GM19324 (cell line): ENCODE results near the gene STX7.
"Not testable (repeated sequence)": the region's sequence is repeated elsewhere in the genome, so short reads cannot be mapped to it uniquely, and the experiment has no call there.

ENCODE experiments used
- ATAC-seq: cut with Tn5 transposase; IDR thresholded peaks from one replicate; pipeline ENCODE4 v1.9.1; 2021; ENCODE audit warnings: mild to moderate bottlenecking, moderate library complexity; ENCODE audit not compliant: unreplicated experiment, low FRiP score

Gene STX7, protein sequence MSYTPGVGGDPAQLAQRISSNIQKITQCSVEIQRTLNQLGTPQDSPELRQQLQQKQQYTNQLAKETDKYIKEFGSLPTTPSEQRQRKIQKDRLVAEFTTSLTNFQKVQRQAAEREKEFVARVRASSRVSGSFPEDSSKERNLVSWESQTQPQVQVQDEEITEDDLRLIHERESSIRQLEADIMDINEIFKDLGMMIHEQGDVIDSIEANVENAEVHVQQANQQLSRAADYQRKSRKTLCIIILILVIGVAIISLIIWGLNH

GRCh38 chr6:132512638-132513632, at the start of gene STX7:
Gene STX7 (minus strand): TSS chr6:132513116. CDS start chr6:132503530, 9,586 bp downstream.
- peak; percentile 95 for ATAC-seq

DNA sequence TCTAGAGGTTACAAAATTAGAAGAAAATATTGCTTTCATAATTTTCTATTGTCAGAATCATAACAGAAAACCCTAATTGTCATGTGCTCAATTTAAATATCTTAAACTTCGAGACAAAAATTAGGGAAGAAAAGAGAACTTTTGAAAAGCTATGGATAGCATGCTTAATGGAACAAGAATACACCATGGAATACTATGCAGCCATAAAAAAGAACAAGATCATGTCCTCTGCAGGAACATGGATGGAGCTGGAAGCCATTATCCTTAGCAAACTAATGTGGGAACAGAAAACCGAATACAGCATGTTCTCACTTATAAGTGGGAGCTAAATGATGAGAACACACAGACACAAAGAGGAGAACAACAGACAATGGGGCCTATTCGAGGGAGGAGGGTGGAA, 47.2 kb upstream of the STX7 start:
- ATAC-seq: not testable (repeated sequence)

GRCh38 chr6:132552372-132552771, 39.5 kb upstream of the STX7 start, which contains the start of gene TAAR8:
Gene TAAR8 (plus strand): TSS chr6:132552672. CDS start chr6:132552693, 21 bp downstream.
- ATAC-seq: no peak

DNA sequence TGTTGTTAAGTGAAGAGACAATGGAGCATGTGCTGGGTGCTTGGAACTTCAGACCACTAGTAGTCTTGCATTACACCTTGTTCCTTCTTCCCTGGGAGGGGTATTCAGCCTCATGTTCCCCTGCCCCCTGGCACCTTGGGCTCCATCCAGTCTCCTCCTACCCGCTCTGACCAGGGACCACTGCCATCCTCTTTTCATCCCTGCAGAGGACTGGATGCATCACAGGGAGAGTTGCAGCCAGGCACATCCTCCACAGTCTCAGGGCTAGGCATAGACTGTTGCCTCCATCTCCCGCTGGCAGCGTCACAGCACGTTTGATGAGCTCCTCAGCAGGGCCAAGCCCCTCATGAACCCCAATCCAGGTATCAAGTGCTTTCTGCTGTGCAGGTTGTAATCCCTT, 38.3 kb upstream of the STX7 start:
- no peak for ATAC-seq

DNA sequence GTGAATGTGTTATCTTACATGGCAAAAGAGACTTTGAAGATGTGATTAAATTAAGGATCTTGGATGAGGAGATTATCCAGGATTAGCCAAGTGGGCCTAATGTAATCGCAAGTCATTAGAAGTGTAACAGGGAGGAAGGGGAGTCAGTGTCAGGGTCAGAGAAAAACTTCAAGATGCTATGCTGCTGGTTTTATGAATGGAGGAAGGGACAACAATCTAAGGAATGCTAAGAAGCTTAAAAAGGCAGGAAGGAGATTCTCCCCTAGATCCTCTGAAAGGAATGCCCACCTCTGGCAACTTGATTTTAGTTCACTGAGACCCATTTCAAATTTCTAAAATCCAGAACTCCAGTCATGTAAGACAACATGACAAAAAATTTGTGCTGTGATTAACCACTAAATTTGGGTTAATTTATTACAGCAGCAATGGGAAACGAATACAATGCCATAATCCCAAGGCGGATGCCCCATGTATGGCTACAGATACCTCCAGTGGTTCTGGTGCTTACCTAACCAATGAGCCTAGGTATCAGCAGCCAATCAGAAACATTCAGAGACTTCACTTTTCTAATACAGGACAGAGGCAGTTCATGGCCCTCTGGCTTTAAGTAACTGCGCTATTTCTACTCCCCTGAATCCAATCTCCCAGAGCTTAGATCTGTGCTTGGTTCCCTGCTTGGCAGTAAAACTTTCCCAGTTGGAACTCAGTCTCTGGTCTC, 36.0 kb upstream of the STX7 start:
- ATAC-seq: no peak

GRCh38 chr6:132544826-132545225, 31.9 kb upstream of the STX7 start:
- ATAC-seq: no peak

- no peak for ATAC-seq
Observed at GRCh38 chr6:132537977-132538376, 25.1 kb upstream of the STX7 start, which contains the start of gene TAAR9. Gene TAAR9 (plus strand): TSS chr6:132538277. CDS start chr6:132538290, 13 bp downstream.

GRCh38 chr6:132537145-132537544, 24.2 kb upstream of the STX7 start:
- no peak for ATAC-seq

- ATAC-seq: not testable (repeated sequence)
Observed at GRCh38 chr6:132534546-132534945, 21.6 kb upstream of the STX7 start.

- peak; percentile 63 for ATAC-seq
Observed at GRCh38 chr6:132530293-132530974, 17.5 kb upstream of the STX7 start.

DNA sequence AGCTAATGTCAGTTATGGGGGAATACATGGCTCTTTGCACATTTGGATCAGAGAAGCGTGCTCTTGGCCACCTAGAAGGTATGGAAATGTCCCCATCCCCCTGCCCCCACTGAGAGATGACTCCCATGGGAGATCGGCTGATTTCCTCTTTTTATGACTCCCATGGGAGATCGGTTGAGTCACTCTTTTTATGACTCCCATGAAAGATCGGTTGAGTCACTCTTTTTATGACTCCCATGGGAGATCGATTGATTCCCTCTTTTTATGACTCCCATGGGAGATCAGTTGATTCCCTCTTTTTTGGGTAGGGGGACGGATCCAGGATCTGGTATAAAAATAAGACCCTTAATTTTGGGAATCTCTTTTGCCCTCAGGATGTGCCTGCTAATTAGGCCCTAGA, 14.9 kb upstream of the STX7 start:
- no peak for ATAC-seq

- ATAC-seq: no peak
Observed at GRCh38 chr6:132526461-132526860, 13.5 kb upstream of the STX7 start.

GRCh38 chr6:132525866-132526265, 12.9 kb upstream of the STX7 start:
- ATAC-seq: no peak

GRCh38 chr6:132524646-132525045, 11.7 kb upstream of the STX7 start:
- ATAC-seq: no peak

DNA sequence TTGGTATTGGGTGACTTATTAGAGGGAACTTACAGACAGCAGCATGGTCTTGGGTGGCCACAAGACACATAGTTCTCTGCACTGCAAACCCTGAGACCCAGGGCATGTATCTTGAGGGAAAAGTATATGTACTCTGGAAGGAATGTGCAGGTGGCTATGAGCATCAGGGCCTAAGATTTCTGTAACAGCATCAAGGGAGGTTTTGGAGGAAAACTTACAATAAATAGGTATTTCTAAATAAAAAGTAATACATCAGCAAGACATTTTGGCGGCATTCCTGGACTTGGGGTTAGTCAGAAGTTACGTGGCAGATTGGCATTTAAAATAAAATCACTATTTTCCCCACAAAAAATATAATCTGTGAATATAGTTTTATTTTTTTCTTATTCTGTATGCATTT, 8.0 kb upstream of the STX7 start:
- ATAC-seq: no peak

DNA sequence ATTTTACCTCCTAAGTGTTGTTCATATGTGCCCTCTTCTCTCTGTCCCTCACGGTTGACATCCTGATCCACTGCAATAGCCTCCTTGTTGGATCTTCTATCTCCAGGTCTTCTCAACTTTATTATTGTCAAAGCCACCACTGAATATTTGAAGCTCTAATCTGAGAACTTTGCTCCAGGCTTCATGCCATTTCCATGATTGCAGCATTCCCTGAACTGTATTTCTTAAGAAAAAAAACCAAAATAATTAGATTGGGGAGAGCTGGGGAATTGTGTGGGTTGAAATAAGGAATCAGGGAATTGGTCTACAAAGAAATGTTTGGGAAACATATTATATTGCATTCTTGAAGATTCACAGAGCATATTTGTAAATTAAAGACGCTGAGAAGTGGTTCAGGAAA, 2.5 kb upstream of the STX7 start:
- no peak for ATAC-seq

DNA sequence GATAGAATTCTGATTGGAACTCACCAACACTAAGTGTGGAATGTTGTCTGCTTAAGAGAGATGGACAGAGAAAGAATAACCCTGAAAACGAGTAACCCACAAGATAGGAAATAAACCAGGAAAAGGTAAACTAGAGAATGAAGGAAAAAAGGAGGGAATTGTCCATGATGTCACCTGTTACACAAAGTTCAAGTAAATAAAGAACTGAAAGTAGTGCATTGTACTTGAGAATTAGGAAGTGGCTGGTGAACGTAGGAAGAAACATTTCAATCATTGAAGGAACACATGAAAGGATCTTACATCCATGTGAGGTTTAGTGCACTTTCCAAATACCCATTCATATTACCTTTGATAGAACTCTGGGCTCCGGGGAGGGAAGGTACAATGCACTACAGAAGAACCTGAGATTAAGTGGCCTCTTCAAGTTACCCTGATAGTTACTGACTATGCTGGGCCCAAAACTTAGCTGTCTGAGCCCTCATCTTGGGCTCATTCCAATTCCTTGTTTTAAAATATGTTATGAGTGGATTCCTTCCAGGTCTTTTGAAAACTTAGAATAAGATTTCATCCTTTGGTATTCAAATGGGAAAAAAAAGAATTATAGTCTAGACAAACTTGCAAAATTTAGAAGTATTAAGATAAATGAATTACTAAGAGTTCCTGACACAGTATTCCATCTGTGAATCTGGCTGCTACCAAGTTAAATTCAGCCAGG, 1.1 kb upstream of the STX7 start:
- ATAC-seq: no peak

- no peak for ATAC-seq
Observed at GRCh38 chr6:132512342-132512637, 626 bp downstream of the STX7 start.

DNA sequence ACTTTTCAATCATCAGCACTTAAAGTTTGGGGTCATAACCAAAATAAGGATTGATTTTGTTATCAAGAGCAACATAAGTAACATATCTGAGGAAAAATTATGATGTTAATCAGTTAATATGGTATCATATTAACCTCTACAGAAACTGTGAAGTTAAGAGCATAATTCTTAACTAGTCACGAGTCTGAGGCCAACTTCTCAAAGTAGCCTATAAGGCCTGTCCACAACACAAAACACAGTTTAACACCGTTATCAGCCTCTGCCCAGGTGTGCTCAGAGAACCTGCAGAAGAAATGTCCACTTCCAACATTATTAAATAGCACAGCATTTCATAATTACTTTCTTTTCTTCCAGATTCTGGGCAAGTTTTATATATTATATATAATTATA, 1.1 kb downstream of the STX7 start:
- ATAC-seq: no peak
